ENCODE data around the gene KCNJ1. TPM values are rescaled to one million over a fixed set of nuclear protein-coding genes. Genes with fewer than 3 reads are reported as not detected.

KCNJ1 gene
- polyA plus RNA-seq, 1 of the 3 experiments (the other 2 are of a cell fraction), result not detected

DNA sequence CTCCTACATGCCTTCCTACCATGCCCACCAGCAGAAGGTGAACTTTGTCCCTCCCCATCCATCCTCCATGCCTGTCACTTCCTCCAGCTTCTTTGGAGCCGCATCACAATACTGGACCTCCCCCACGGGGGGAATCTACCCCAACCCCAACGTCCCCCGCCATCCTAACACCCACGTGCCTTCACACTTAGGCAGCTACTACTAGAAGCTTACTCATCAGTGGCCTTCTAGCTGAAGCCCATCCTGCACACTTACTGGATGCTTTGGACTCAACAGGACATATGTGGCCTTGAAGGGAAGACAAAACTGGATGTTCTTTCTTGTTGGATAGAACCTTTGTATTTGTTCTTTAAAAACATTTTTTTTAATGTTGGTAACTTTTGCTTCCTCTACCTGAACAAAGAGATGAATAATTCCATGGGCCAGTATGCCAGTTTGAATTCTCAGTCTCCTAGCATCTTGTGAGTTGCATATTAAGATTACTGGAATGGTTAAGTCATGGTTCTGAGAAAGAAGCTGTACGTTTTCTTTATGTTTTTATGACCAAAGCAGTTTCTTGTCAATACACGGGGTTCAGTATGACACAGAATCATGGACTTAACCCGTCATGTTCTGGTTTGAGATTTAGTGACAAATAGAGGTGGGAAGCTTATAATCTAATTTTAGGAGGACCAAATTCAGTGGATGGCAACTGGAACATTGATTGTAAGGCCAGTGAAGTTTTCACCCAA, 56.1 kb downstream of the KCNJ1 start (continued):
- no peak for TF ChIP-seq POLR2AphosphoS5 (IDR thresholded peaks at IDR 0.05; ENCODE audit: low read depth, low read length)
- TF ChIP-seq FOSL2 (IDR thresholded peaks at IDR 0.05; ENCODE audit: borderline replicate concordance, low read depth), result no peak
- TF ChIP-seq TAF1 (IDR thresholded peaks at IDR 0.05; ENCODE audit: borderline replicate concordance, low read depth, low read length), result no peak
- TF ChIP-seq FOXJ3 (CRISPR knock-in tag; IDR thresholded peaks at IDR 0.05), result no peak
- TF ChIP-seq, protein P1, sequence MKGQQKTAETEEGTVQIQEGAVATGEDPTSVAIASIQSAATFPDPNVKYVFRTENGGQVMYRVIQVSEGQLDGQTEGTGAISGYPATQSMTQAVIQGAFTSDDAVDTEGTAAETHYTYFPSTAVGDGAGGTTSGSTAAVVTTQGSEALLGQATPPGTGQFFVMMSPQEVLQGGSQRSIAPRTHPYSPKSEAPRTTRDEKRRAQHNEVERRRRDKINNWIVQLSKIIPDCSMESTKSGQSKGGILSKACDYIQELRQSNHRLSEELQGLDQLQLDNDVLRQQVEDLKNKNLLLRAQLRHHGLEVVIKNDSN (IDR thresholded peaks at IDR 0.05; ENCODE audit: borderline replicate concordance, low read depth), result no peak
- no peak for TF ChIP-seq GABPA (IDR thresholded peaks at IDR 0.05; ENCODE audit: low read depth)
- TF ChIP-seq, protein P2, sequence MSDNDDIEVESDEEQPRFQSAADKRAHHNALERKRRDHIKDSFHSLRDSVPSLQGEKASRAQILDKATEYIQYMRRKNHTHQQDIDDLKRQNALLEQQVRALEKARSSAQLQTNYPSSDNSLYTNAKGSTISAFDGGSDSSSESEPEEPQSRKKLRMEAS (IDR thresholded peaks at IDR 0.05; ENCODE audit: low read depth), result no peak

DNA sequence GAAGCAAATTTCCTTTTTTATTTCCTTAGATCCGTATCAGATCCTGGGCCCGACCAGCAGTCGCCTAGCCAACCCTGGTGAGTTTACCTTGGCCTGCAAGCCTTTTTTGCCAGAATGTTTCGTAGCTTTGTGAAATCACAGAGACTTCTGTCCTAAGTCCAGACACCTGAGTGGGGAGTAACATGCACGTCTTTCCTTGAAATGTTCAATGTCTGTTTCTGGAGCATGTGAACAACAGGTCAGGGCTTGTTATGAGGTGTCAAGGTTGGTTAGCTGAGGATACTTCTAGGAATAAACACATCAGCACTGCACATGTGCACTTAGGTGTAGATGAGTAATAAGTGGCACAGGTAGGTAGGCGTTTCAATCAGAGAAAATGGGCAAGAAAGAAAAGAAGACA, 58.0 kb downstream of the KCNJ1 start:
- Histone ChIP-seq H4K20me1 (ENCODE audit: insufficient read depth) (no peaks in the 10 kb centered on the region), H3K4me1 (ENCODE audit: control insufficient read depth in 1 of 2, insufficient read depth in 2 of 2, low read depth in 1 of 2, low read length in 1 of 2) (peaks cover 0 to 3% of the 10 kb centered on the region in 2 experiments; a peak in 2 of 4 replicates), H3K27ac (ENCODE audit: low read depth in 2 of 2, low read length in 1 of 2) (no peak overlapping the region), H3K9me3 (no peaks in the 10 kb centered on the region), H3K79me2 (ENCODE audit: insufficient read depth) (no peaks in the 10 kb centered on the region), H3K27me3 (ENCODE audit: insufficient read depth) (no peaks in the 10 kb centered on the region), H3K36me3 (replicated peaks in 1 of 2; ENCODE audit: control insufficient read depth in 1 of 2, insufficient read depth in 2 of 2, low read length in 1 of 2) (peaks cover 2 to 18% of the 10 kb centered on the region in 2 experiments), H3K4me2 (no peak overlapping the region), H3K4me3 (ENCODE audit: low read depth in 2 of 2, low read length in 1 of 2) (no peak overlapping the region), H3K9me2 (no peaks in the 10 kb centered on the region), H2AFZ (ENCODE audit: low read depth) (no peak overlapping the region), H3K9ac (no peak overlapping the region), H3F3A (replicated peaks; ENCODE audit: insufficient read depth) (no peaks in the 10 kb centered on the region)
- CTCF ChIA-PET, result interaction anchor here (0.8 to 7.5 kb wide), 4 partner anchors 22 to 652 kb away, joined by 3 to 42 read pairs (median 17); no protein-coding TSS in a partner anchor
- POLR2A ChIA-PET, result no interaction called here
- WGBS (ENCODE audit: low lambda C conversion rate), result 75% methylated on average over 6 of the region's 6 CpGs
- TF ChIP-seq FOXJ3 (CRISPR knock-in tag; IDR thresholded peaks at IDR 0.05) (no peak), YY1 (IDR thresholded peaks at IDR 0.05; ENCODE audit: low read depth) (no peak), MXI1 (IDR thresholded peaks at IDR 0.05; ENCODE audit: low read depth, low read length) (no peak), EP300 (IDR thresholded peaks at IDR 0.05; ENCODE audit: borderline replicate concordance in 1 of 2, low read depth in 1 of 2, low read length in 1 of 2) (no peak), NRF1 (IDR thresholded peaks at IDR 0.05; ENCODE audit: low read depth, low read length) (no peak), FOXM1 (IDR thresholded peaks at IDR 0.05; ENCODE audit: low read depth) (no peak)
- TF ChIP-seq, protein P1 (IDR thresholded peaks at IDR 0.05; ENCODE audit: borderline replicate concordance, low read depth), result no peak
- no peak for DNase-seq

DNA sequence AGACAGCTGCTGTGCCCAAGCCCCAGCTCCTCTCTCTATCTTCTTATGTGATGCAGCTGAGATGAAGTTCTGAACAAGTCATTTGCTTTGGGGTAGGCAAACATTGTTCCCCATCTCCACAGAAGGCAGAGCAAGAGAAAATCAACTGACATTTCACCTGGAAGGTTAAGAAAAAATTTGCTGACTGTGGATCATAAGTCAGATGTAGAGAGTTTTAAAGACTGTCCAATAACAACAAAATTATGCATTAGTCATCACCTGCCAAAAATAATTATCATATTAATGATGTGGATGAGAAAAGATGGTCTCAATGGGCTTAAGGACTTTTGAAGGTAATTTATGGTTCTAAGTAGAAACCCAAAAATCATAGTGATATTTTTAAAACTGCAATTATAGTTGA, 59.2 kb downstream of the KCNJ1 start:
- no peak overlapping the region for H2AFZ ChIP-seq (ENCODE audit: low read depth)
- no peaks in the 10 kb centered on the region for H3K79me2 ChIP-seq (ENCODE audit: insufficient read depth)
- H3K4me1 ChIP-seq (ENCODE audit: control insufficient read depth in 1 of 2, insufficient read depth in 2 of 2, low read depth in 1 of 2, low read length in 1 of 2), result peaks cover 0 to 5% of the 10 kb centered on the region in 2 experiments; a peak in 2 of 4 replicates
- H3K9ac ChIP-seq, result no peak overlapping the region
- CTCF ChIA-PET, result interaction anchor here (0.6 to 7.5 kb wide), 5 partner anchors 12 to 1133 kb away, joined by 3 to 42 read pairs (median 4); no protein-coding TSS in a partner anchor
- H3K27me3 ChIP-seq (ENCODE audit: insufficient read depth), result no peaks in the 10 kb centered on the region
- H4K20me1 ChIP-seq (ENCODE audit: insufficient read depth), result no peaks in the 10 kb centered on the region
- H3K4me3 ChIP-seq (ENCODE audit: low read depth in 2 of 2, low read length in 1 of 2), result no peak overlapping the region
- POLR2A ChIA-PET, result no interaction called here
- H3K9me3 ChIP-seq, result no peaks in the 10 kb centered on the region
- H3K9me2 ChIP-seq, result no peaks in the 10 kb centered on the region
- no peak overlapping the region for H3K27ac ChIP-seq (ENCODE audit: low read depth in 2 of 2, low read length in 1 of 2)
- no peak overlapping the region for H3K4me2 ChIP-seq
- no peaks in the 10 kb centered on the region for H3F3A ChIP-seq (replicated peaks; ENCODE audit: insufficient read depth)
- peaks cover 2 to 16% of the 10 kb centered on the region in 2 experiments for H3K36me3 ChIP-seq (replicated peaks in 1 of 2; ENCODE audit: control insufficient read depth in 1 of 2, insufficient read depth in 2 of 2, low read length in 1 of 2)
- no peak for TF ChIP-seq YY1 (IDR thresholded peaks at IDR 0.05; ENCODE audit: low read depth)
- no peak for TF ChIP-seq FOXM1 (IDR thresholded peaks at IDR 0.05; ENCODE audit: low read depth)
- no peak for TF ChIP-seq CHD2 (IDR thresholded peaks at IDR 0.05; ENCODE audit: low read length, partially characterized antibody)
- TF ChIP-seq, protein P3, sequence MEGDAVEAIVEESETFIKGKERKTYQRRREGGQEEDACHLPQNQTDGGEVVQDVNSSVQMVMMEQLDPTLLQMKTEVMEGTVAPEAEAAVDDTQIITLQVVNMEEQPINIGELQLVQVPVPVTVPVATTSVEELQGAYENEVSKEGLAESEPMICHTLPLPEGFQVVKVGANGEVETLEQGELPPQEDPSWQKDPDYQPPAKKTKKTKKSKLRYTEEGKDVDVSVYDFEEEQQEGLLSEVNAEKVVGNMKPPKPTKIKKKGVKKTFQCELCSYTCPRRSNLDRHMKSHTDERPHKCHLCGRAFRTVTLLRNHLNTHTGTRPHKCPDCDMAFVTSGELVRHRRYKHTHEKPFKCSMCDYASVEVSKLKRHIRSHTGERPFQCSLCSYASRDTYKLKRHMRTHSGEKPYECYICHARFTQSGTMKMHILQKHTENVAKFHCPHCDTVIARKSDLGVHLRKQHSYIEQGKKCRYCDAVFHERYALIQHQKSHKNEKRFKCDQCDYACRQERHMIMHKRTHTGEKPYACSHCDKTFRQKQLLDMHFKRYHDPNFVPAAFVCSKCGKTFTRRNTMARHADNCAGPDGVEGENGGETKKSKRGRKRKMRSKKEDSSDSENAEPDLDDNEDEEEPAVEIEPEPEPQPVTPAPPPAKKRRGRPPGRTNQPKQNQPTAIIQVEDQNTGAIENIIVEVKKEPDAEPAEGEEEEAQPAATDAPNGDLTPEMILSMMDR (IDR thresholded peaks at IDR 0.05), result no peak
- TF ChIP-seq SMC3 (IDR thresholded peaks at IDR 0.05; ENCODE audit: low read depth, low read length), result no peak
- TF ChIP-seq ELF1 (IDR thresholded peaks at IDR 0.05), result no peak
- TF ChIP-seq NRF1 (IDR thresholded peaks at IDR 0.05; ENCODE audit: low read depth, low read length), result no peak
- DNase-seq, result no peak
